GM19238 (cell line): ENCODE results near the gene FRMD3.
A peak's percentile ranks its signal among the peaks of the same experiment; 100 is the strongest.

ENCODE experiments used
- DNase-seq: peaks from one replicate; pipeline ENCODE4 v3.0.0; 2011; ENCODE audit warnings: low spot score; ENCODE audit not compliant: insufficient read length

FRMD3 gene

DNA sequence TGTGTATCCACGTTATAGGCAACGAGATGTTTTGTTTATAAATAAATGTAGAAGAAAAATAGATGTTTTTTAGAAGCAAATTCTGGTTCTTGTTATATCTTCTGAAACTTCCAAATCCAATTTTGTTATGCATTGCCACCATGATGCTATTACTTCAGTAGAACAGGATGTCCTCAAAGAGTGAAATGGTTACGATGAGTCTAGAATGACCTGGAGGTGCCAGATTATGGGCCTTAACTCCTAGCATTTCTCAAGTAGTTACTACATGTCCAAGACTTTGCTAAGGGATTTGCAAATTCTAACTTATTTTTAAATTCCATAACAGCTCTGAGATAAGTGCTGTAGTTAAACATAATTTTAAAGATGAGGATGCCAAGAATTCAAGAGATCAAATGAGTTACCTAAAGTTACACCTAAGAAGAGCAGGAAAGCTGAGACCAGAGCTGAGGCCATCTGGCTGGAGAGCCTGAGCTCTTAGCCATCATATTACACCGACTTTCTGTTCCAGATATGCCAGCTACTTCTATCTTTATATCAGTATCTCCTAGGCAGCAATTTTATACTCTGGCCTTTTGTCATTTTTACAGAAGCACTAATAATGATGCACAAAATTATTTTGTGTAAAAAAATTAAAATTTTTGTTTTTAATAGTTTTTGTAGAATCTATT, 302.0 kb downstream of the FRMD3 start:
- no peak for DNase-seq

DNA sequence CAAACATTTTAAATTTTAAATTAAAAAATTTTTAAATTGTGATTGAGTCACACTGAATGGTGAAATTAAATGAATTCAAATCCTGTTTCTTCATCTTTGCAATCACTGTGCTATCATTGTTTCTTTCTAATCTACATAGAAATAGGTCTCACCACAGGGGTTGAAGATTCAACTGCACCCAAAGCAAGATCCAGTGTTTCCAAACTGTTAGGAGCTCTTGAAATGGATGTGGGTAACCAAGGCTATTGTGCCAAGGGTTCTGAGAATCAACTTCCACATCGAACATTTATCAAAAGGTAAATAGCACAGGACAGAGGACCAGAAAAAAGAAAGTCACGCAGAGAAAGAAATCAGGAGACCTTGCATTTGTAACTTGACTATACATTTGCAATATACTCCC, 302.7 kb downstream of the FRMD3 start:
- DNase-seq, result no peak

DNA sequence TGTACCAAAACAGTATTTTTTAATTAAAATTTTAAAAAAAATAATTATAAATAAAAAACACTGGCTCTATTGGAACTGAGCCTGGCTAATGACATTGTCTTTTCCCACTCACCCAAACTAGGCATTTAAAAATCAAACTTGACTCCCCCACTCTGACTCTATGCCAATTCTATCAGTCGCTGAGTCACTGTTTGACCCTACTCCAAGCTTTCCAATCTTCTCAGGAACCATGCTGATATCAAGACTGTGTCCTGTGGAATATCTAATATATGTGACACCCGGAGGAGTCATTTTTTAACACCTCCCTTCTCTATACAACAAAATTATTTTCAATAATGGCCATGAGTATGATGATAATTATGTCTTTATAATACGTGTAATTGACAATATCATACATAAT, 303.7 kb downstream of the FRMD3 start:
- DNase-seq, result no peak

DNA sequence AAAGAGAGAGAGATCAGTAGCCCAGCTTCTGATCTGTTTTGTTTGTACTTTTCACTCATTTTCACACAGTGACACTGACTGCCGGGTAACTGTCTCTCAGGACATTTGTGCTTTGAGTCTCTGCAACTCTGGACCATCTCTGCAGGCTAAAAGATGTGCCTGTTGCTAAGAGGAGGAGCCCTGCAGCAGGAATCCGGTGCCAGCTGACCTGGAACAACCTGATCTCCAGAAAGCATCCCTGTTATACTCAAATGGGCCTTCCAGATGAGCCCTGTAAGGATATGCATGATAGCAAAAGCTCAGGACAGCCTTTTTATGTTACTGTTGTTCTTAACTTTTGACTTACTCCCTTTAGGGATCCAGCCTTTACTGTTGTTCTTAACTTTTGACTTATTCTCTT, 304.6 kb downstream of the FRMD3 start:
- no peak for DNase-seq

DNA sequence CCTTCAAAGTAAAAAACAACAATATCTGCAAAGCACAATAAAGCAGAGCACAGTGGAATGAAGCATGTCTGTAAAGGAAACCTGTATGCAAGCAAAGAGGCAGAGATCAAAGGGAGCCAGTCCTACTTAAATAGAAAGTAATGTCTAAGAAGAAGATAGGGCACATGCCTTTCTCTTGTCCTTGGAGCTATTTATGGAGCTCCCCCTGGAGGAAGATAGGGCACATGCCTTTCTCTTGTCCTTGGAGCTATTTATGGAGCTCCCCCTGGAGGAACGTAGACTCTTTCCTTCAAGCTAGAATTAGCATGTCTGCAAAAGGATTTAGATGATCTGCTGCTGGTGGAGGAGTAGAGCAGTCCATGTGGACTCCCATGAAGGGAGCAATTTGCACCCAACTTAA, 307.2 kb downstream of the FRMD3 start:
- no peak for DNase-seq

DNA sequence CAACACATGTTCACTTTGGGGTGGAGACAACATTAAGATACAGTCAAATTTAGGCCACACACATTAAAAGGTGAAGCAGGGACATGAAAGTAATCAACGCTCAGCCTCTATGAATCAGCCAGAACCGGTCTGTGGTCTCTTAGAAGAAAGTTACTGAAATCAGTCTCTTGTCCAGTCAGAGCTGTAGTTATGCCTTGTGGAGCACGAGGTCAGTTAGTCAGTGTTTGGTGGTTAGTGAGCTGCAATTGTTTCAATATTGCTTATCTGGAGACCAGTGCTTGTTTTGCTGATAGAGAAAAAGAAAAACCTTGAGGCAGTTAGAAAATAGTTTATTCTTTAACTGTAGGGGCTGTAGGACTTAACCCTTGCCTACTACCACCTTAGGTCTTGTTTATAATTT, 317.5 kb downstream of the FRMD3 start:
- DNase-seq, result no peak

DNA sequence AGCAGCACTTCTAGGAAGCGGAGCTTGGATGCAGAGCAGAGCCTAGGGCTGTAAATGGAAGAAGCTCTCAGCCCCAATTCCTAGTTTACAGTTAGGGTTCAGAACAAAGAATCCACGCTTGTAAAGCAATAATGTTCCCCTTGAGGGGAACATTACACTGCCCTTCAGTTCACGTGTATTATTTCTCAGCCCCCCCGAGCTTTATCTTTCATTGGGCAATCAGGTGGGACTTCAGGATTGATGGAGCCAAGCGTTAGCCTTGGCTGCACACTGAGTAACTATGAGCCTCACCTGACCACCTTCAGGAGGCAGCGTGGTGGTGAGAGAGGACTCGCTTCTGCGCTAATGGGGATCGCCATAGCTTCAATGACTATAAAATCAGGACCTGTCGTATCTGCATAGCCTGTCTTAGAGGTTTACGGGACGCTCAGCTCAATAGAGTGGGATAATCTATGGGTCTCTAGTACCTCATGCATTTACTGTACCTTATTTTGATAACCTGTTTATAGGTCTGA, 318.2 kb downstream of the FRMD3 start:
- DNase-seq, result no peak

DNA sequence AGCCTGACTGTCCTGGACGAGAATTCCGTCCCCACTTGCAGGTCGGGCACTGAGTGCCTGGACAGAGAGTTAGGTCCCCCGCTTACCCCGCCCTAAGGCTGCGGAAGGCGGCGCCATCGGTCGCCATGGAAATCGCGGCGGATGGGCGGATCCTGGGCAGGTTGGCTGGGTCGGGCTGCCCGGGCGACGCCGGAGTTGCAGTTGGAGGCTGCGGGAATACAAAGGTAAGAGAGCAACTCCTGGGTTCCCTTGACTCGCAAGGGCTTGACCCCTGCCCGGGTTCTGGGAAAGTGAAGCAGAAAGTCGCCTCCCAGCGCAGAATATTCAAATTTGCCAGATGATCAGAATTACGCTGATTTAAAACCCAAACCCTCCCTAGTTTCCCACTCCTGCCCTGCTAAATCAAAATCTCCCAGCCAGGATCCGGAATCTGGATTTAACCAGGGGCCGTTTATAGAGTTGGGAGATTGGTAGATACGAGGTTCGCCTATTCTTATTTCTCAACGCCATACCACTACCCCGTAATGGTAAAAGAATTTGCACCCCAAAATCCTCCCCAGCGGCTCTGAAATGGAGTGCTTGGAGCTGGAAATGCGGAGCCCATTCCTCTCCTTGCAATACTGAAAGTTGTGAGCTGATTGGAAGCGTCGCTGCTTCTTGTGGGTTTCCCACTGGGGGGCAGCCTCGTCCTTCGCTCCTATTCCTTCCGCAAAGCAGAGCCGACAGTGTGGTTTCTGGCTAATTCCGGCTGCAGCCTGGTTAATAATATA, 318.9 kb downstream of the FRMD3 start:
- DNase-seq, result peak; percentile 16

DNA sequence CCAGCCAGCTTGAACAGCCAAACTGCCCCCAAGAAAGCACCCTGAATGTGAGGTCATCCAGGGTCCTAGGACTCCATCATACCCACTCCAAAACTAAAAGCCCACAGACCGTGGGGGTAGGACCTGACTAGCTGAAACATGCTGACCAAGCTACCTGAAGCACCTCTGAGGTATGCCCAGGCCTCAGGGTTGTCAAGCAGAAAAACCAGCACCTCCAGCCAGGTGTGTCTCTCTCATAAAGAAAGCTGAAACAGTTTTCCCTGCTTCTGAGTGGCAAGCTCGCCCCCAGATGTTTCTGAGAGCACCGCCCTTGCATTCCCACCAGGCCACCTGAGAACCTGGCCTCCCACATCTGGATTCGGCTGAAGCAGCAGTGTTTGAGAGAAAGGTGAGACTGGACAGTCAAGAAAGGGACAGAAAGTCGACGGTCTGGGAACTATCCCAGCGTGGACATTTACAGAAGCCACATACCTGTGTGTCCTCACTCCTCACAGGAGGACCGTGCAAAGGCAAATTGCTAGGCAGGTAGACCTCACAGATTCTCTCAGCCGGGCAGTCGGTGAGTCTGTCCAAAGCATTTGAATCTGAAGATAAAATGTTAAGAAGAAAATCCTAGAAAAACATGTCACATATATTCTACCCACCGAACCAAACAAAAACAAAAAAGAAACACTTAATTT, 319.6 kb downstream of the FRMD3 start:
- no peak for DNase-seq

DNA sequence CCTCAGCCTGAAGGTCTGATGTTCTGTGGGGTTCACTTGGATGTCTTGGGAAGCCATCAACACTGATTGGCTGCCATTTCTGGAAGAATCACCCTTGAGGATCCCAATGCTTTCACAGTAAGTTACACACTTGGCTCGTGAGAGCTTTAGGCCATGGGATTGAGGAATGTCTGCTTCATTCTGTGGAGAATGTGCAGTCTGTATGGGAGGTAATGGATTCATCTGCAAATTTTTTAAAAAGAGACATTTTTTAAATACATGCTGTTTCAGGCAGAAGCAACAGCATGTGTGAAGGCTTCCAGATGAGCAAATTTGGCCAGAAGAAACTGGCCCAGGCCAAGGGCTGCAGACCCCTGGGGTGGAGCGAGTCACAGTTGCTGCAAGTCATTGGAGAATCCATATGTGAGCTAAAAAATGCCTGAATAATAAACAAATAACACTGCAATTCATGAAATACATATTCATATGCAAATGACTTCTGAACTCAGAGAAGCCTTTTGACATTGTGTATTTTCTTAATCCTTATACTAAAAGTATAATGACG, 328.9 kb downstream of the FRMD3 start:
- no peak for DNase-seq

DNA sequence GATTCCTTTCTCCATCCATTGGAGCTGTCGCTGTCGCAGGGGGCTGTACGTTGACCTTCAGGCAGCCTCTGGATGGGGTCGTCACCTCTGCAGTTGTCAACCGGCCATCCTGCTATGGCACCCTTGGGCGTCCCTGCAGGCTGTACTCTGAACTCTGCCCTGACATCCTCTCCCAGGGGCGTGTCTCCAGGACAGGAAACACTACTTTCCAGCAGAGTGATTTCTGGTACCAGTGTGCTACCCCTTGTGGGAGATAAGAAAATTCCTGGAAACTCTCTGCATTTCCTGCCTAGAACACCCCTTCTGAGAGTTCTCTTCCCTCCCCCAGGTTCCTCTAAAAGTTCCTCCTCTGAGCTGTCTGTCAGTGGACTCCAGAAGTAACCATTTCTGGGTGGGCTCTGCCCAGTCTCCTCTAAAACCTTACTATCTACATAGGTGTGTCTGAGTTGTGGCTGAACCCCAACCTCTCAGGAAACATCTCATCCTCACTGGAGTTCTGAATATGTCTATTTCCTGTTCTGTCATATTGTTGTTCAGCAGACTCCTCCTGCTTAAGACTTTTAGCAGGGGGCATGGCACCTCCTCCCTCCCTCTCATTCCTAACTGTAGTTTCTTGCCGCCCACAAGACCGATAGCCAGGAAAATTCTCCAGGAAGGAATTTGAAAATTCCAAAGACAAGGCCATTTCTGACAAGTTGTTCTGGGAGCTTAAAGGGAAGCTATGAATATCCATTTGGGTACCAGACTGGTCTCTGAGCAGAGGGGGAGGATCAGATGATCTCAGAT, 329.9 kb downstream of the FRMD3 start:
- no peak for DNase-seq

DNA sequence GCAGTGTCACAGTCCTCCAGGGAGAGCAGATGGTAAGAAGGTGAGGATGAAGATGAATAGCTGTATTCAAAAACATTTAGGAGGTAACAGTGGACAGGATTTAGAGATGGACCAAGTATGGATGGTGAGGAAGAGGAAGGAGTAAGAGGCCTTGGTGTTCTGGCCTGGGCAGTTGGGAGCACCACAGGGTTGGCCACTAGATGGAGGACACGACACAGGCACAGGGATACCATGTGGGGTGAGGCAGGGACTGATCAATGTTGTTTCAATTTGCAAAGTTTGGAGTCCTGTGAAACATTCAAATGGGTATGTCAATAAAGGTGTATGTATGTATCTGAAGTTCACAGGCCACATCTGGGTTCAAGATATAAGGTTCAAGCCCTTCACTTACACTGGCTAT, 334.2 kb downstream of the FRMD3 start:
- no peak for DNase-seq

DNA sequence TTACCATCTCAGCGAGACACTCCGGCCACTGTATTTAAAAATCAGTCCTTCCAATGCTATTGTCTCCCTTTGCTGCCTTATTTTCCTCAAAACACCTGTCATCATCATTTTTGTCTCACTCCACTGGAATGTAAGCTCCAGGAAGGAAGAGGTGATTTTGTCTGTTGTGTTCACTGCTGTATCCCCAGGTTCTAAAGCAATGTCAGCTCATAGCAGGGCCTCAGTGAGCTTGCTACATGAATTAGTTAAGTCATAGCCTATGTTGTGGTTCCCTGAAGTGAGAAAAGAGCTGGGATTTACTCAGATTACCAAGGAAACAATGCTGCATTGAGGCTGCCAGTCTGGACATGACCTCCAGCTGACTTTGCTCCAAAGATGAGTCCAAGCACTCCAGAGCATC, 337.7 kb downstream of the FRMD3 start:
- DNase-seq, result no peak

DNA sequence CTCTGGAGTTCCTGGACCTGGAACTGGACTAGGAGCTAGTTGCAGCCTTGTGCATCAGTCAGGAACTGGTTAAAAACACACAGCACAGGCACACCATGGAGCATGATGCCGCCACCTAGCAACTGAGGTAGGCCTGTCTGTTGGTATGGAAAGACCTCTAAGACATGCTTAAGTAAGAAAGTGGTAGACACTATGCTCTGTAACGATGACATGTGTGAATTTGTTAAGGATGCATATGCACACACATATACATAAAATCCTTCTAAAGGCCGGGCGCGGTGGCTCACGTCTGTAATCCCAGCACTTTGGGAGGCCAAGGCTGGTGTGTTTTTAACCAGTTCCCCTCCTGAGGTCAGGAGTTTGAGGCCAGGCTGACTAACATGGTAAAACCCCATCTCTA, 338.4 kb downstream of the FRMD3 start:
- DNase-seq, result no peak

DNA sequence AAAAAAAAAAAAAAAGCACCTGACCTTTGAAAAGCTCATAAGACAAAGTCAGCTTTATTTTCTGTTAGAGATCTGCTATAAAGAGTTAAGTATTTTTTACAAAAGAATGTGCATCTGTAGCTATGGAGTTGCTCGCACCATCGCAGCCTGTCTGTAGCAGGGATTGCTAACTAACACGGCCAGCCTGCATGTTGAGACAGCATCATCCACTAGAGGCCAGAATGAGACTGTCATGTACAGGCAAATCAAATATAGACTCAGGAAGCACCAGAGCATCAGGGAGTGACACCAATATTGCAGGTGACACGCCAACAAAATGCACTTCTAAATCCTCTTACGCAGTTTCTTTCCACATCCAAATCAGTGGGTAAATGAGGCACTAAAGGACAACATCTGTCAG, 339.0 kb downstream of the FRMD3 start:
- no peak for DNase-seq

DNA sequence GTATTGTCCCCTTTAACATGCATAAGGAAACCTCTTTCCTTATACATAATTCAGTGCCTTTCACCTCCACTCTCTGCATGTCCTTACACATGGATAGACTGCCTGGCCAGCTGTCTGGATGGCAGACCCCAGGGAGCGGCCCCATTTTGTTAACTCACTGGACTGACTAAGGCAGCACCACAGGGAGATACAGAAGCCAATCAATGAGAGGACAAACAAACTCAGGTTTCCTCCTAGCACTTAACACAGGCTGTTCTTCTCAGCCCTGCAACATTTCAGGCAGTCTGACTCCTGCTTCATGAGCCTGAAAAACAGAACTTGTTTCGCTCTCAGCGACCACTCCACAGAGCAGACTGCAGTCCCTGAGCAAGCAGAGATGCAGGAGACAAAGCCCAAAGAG, 339.8 kb downstream of the FRMD3 start:
- DNase-seq, result no peak

DNA sequence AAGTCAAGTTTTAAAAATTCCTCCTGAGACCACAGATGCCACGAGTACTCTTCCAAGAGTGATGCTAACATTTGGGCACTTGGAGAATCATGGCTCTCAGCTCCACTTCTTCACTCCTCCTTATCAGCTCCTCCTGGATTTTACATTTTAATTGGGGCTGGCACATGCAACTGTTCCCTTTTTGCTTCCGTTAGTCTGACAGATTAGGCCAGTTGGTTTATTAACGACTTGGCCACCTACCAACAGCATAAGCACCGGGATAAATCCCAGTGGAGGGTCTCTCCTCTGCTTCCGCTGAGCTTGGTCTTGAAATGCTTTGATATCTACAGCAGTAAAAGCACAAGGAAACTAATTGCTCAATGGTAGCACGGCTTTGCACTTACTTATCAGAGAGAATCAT, 340.6 kb downstream of the FRMD3 start:
- DNase-seq, result no peak

DNA sequence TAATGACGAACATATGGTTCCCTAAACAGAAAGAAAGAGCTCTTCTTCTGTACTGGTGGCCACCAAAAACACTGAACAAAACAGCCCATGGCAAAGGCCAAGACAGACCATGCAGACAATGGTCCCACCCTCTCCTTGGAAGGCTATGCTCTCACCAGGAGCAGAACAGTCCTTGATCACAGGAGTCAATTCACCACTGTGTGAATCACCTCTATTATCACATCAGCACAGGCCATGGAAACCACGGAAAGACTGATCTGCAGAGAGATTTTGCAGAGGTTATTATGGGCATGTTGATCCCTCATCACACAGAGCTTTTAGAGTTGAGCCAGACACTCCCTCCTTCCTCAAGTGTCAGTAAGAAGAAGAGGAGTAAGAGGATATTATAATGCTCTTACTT, 341.3 kb downstream of the FRMD3 start:
- no peak for DNase-seq
